Measurements from ENCODE around the gene PASK. TPM values are rescaled to one million over a fixed set of nuclear protein-coding genes. Genes with fewer than 3 reads are reported as not detected.
A peak's percentile ranks its signal among the peaks of the same experiment; 100 is the strongest.
"Not testable (repeated sequence)": the region's sequence is repeated elsewhere in the genome, so short reads cannot be mapped to it uniquely, and the experiment has no call there.

PASK gene
- total RNA-seq, 4 donors from 2014 or later = 0.10 to 0.36 (median 0.28) TPM

- no peaks in the 10 kb centered on the region for H3K9me3 ChIP-seq
- intact Hi-C loops (cut with DNase I; ENCODE audit: low total_unique reads) (no loop called here), in situ Hi-C loops (cut with MboI; ENCODE audit: low sequenced_read_pairs in 4 of 4) (no loop called here)
- ATAC-seq = no peak
- H3K4me3 ChIP-seq = no peak overlapping the region
- no peak for DNase-seq
- no peaks in the 10 kb centered on the region for H3K27me3 ChIP-seq
- peaks cover 9 to 14% of the 10 kb centered on the region in 2 donors for H3K4me1 ChIP-seq
- peaks cover 0 to 70% of the 10 kb centered on the region in 2 donors for H3K36me3 ChIP-seq
- TF ChIP-seq POLR2A (IDR thresholded peaks at IDR 0.05) = no peak
- TF ChIP-seq CTCF (IDR thresholded peaks at IDR 0.05 in 4 of 5, conservative IDR thresholded peaks at IDR 0.05 in 1 of 5) = no peak
- H3K27ac ChIP-seq = no peak overlapping the region
These were observed 53.5 kb downstream of the PASK start for GRCh38 chr2:241095594-241096290.

- Histone ChIP-seq H3K36me3 (peaks cover 0 to 75% of the 10 kb centered on the region in 2 donors), H3K9me3 (no peaks in the 10 kb centered on the region), H3K27ac (no peak overlapping the region), H3K4me3 (no peak overlapping the region), H3K4me1 (peaks cover 8 to 14% of the 10 kb centered on the region in 2 donors), H3K27me3 (no peaks in the 10 kb centered on the region)
- in situ Hi-C loops (cut with MboI; ENCODE audit: low sequenced_read_pairs in 4 of 4) (no loop called here), intact Hi-C loops (cut with DNase I; ENCODE audit: low total_unique reads) (no loop called here)
- ATAC-seq = no peak
- no peak for DNase-seq
- TF ChIP-seq POLR2A (IDR thresholded peaks at IDR 0.05) (no peak), CTCF (IDR thresholded peaks at IDR 0.05 in 4 of 5, conservative IDR thresholded peaks at IDR 0.05 in 1 of 5) (no peak)
These were observed 54.3 kb downstream of the PASK start for GRCh38 chr2:241094924-241095420.

- no peak overlapping the region for H3K4me3 ChIP-seq
- H3K36me3 ChIP-seq = peaks cover 0 to 76% of the 10 kb centered on the region in 2 donors
- no peak for ATAC-seq
- in situ Hi-C loops (cut with MboI; ENCODE audit: low sequenced_read_pairs in 4 of 4) = no loop called here
- H3K27ac ChIP-seq = peak overlapping the region in 1 of 4 donors; percentile 75
- peaks cover 8 to 13% of the 10 kb centered on the region in 2 donors for H3K4me1 ChIP-seq
- TF ChIP-seq CTCF (IDR thresholded peaks at IDR 0.05 in 4 of 5, conservative IDR thresholded peaks at IDR 0.05 in 1 of 5) (no peak), POLR2A (IDR thresholded peaks at IDR 0.05) (no peak)
- no peak for DNase-seq
- intact Hi-C loops (cut with DNase I; ENCODE audit: low total_unique reads) = no loop called here
- no peaks in the 10 kb centered on the region for H3K9me3 ChIP-seq
- no peaks in the 10 kb centered on the region for H3K27me3 ChIP-seq
These were observed 55.1 kb downstream of the PASK start for GRCh38 chr2:241094172-241094571.

- H3K9me3 ChIP-seq; in situ Hi-C loops (cut with MboI; ENCODE audit: low sequenced_read_pairs in 4 of 4); DNase-seq; H3K27me3 ChIP-seq; ATAC-seq; H3K4me3 ChIP-seq; H3K4me1 ChIP-seq; intact Hi-C loops (cut with DNase I; ENCODE audit: low total_unique reads): not testable (repeated sequence)
- Histone ChIP-seq H3K36me3 (peaks cover 0 to 81% of the 10 kb centered on the region in 2 donors), H3K27ac (peak overlapping the region; percentile 53 to 75 (median 62))
These were observed 56.0 kb downstream of the PASK start for GRCh38 chr2:241093133-241093781.

GRCh38 chr2:241092677-241093076, 56.6 kb downstream of the PASK start:
- Histone ChIP-seq H3K9me3 (no peaks in the 10 kb centered on the region), H3K36me3 (peaks cover 0 to 87% of the 10 kb centered on the region in 2 donors), H3K4me1 (peaks cover 0 to 5% of the 10 kb centered on the region in 2 donors), H3K4me3 (no peak overlapping the region), H3K27me3 (no peaks in the 10 kb centered on the region), H3K27ac (peak overlapping the region; percentile 53 to 75 (median 62))
- TF ChIP-seq CTCF (IDR thresholded peaks at IDR 0.05 in 4 of 5, conservative IDR thresholded peaks at IDR 0.05 in 1 of 5) (no peak), POLR2A (IDR thresholded peaks at IDR 0.05) (no peak)
- peak; percentile 72 to 86 for ATAC-seq
- in situ Hi-C loops (cut with MboI; ENCODE audit: low sequenced_read_pairs in 4 of 4) (no loop called here), intact Hi-C loops (cut with DNase I; ENCODE audit: low total_unique reads) (no loop called here)
- peak in 1 of 2 donors; percentile 69 for DNase-seq

All from gastrocnemius medialis (tissue), 4 donors.